ENCODE measurements around the gene SMG5.

Gene SMG5

GRCh38 chr1:156266051-156266450 lies 16.6 kb downstream of the SMG5 start:
- H3K4me3 ChIP-seq = no peak overlapping the region
- H3K36me3 ChIP-seq = peaks cover 75 to 100% (median 95%) of the 10 kb centered on the region in 3 donors
- no peaks in the 10 kb centered on the region for H3K9me3 ChIP-seq
- intact Hi-C loops (cut with DNase I; ENCODE audit: low total_unique reads) = no loop called here
- no peaks in the 10 kb centered on the region for H3K27me3 ChIP-seq
- no peak overlapping the region for H3K27ac ChIP-seq
- no peak for DNase-seq
- H3K4me1 ChIP-seq = no peaks in the 10 kb centered on the region
- TF ChIP-seq, protein P1, sequence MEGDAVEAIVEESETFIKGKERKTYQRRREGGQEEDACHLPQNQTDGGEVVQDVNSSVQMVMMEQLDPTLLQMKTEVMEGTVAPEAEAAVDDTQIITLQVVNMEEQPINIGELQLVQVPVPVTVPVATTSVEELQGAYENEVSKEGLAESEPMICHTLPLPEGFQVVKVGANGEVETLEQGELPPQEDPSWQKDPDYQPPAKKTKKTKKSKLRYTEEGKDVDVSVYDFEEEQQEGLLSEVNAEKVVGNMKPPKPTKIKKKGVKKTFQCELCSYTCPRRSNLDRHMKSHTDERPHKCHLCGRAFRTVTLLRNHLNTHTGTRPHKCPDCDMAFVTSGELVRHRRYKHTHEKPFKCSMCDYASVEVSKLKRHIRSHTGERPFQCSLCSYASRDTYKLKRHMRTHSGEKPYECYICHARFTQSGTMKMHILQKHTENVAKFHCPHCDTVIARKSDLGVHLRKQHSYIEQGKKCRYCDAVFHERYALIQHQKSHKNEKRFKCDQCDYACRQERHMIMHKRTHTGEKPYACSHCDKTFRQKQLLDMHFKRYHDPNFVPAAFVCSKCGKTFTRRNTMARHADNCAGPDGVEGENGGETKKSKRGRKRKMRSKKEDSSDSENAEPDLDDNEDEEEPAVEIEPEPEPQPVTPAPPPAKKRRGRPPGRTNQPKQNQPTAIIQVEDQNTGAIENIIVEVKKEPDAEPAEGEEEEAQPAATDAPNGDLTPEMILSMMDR (IDR thresholded peaks at IDR 0.05) = no peak

DNA sequence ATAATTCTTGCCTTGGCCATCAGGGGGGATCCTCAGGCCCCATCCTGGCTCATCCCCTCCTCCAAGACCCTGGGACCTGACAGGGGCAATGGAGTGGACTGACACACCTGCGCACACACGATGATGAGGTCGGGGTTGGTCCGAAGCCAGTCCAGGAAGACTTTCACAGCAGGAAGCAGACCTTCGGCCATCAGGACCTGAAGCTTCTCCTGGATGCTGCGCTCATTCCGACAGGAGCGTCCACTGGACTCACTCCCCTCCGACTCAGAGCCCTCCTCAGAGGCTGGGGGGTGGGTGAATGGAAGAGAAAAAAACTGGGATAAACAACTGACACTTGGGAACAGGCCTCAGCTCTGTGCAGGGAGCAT lies 19.4 kb downstream of the SMG5 start:
- no peak for DNase-seq
- peaks cover 85 to 100% (median 97%) of the 10 kb centered on the region in 3 donors for H3K36me3 ChIP-seq
- TF ChIP-seq, protein P1 (IDR thresholded peaks at IDR 0.05) = no peak

GRCh38 chr1:156262461-156263287 lies 20.0 kb downstream of the SMG5 start:
- Histone ChIP-seq H3K36me3 (peaks cover 85 to 100% (median 97%) of the 10 kb centered on the region in 3 donors), H3K27ac (no peak overlapping the region), H3K4me1 (no peaks in the 10 kb centered on the region), H3K27me3 (no peaks in the 10 kb centered on the region), H3K4me3 (no peak overlapping the region), H3K9me3 (no peaks in the 10 kb centered on the region)
- TF ChIP-seq, protein P1 (IDR thresholded peaks at IDR 0.05) = no peak
- no peak for DNase-seq
- intact Hi-C loops (cut with DNase I; ENCODE audit: low total_unique reads) = no loop called here

More for the DNA sequence above, 19.4 kb downstream of the SMG5 start:
- H3K27ac ChIP-seq = no peak overlapping the region
- H3K9me3 ChIP-seq = no peaks in the 10 kb centered on the region
- H3K4me3 ChIP-seq = no peak overlapping the region
- intact Hi-C loops (cut with DNase I; ENCODE audit: low total_unique reads) = no loop called here
- no peaks in the 10 kb centered on the region for H3K27me3 ChIP-seq
- no peaks in the 10 kb centered on the region for H3K4me1 ChIP-seq

- no peak overlapping the region for H3K4me3 ChIP-seq
- intact Hi-C loops (cut with DNase I; ENCODE audit: low total_unique reads) = no loop called here
- no peak overlapping the region for H3K27ac ChIP-seq
- H3K36me3 ChIP-seq = peaks cover 76 to 100% (median 97%) of the 10 kb centered on the region in 3 donors
- H3K27me3 ChIP-seq = no peaks in the 10 kb centered on the region
- H3K4me1 ChIP-seq = no peaks in the 10 kb centered on the region
- TF ChIP-seq, protein P1 (IDR thresholded peaks at IDR 0.05) = no peak
- no peaks in the 10 kb centered on the region for H3K9me3 ChIP-seq
- DNase-seq = no peak
Observed at GRCh38 chr1:156260896-156261295, 21.7 kb downstream of the SMG5 start.

- H3K4me1 ChIP-seq = no peaks in the 10 kb centered on the region
- no peak overlapping the region for H3K27ac ChIP-seq
- no peak for DNase-seq
- peaks cover 76 to 100% (median 97%) of the 10 kb centered on the region in 3 donors for H3K36me3 ChIP-seq
- H3K27me3 ChIP-seq = no peaks in the 10 kb centered on the region
- no peak overlapping the region for H3K4me3 ChIP-seq
- intact Hi-C loops (cut with DNase I; ENCODE audit: low total_unique reads) = no loop called here
- TF ChIP-seq, protein P1 (IDR thresholded peaks at IDR 0.05) = no peak
- no peaks in the 10 kb centered on the region for H3K9me3 ChIP-seq
Observed at GRCh38 chr1:156259805-156260204, 22.8 kb downstream of the SMG5 start.

Data from tibial artery (tissue), 4 donors.